ENCODE measurements around the gene SH3TC1. TPM values are rescaled to one million over a fixed set of nuclear protein-coding genes. Genes with fewer than 3 reads are reported as not detected.

SH3TC1 gene
- total and polyA plus RNA-seq, 2 of the 8 experiments (the other 6 are each of a cell fraction or from before 2014, with no cell fraction given): 0.15 TPM; not detected in 1

DNA sequence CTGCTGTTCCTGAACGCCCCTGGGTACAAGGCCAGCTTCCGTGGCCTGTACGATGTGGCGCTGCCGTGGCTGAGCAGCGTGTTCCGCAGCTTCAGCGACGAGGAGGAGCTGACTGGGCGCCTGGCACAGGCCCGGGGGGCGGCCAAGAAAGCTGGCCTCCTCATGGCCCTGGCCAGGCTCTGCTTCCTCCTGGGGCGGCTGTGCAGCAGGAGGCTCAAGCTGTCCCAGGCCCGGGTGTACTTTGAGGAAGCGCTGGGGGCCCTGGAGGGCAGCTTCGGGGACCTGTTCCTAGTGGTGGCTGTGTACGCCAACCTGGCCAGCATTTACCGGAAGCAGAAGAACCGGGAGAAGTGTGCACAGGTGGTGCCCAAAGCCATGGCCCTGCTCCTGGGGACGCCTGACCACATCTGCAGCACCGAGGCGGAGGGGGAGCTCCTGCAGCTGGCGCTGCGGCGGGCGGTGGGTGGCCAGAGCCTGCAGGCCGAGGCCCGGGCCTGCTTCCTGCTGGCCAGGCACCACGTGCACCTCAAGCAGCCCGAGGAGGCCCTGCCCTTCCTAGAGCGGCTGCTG lies 28.2 kb downstream of the SH3TC1 start (continued):
- TF ChIP-seq PHF8 (conservative IDR thresholded peaks at IDR 0.05; ENCODE audit: low read depth, low read length): no peak
- no peak for TF ChIP-seq SP1 (IDR thresholded peaks at IDR 0.05; ENCODE audit: low read depth, low read length)
- no peak for TF ChIP-seq JUND (IDR thresholded peaks at IDR 0.05; ENCODE audit: low read length)
- TF ChIP-seq EP300 (IDR thresholded peaks at IDR 0.05; ENCODE audit: borderline replicate concordance in 1 of 2, low read depth in 2 of 2, low read length in 2 of 2): no peak
- TF ChIP-seq CHD2 (IDR thresholded peaks at IDR 0.05; ENCODE audit: low read length): no peak
- no peak for TF ChIP-seq CBX8 (IDR thresholded peaks at IDR 0.05; ENCODE audit: borderline replicate concordance, low read depth, low read length)
- TF ChIP-seq, protein P1, sequence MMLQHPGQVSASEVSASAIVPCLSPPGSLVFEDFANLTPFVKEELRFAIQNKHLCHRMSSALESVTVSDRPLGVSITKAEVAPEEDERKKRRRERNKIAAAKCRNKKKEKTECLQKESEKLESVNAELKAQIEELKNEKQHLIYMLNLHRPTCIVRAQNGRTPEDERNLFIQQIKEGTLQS (IDR thresholded peaks at IDR 0.05; ENCODE audit: insufficient read depth, low read depth, low read length): no peak
- no peak for TF ChIP-seq EGR1 (IDR thresholded peaks at IDR 0.05; ENCODE audit: borderline replicate concordance, low read depth, low read length)
